Activated B cell treated with CpG ODN at 0.5 μM for 24 hours (primary cell): ENCODE results near the gene CSNK2A1. TPM values are rescaled to one million over a fixed set of nuclear protein-coding genes. Genes with fewer than 3 reads are reported as not detected.
"Not testable (repeated sequence)": the region's sequence is repeated elsewhere in the genome, so short reads cannot be mapped to it uniquely, and the experiment has no call there.

Source experiments
- ATAC-seq: fragments of 200-7000 bp; cut with Tn5 transposase; one replicate; pipeline ENCODE4 v1.10.0; 2021; ENCODE audit warnings: low read depth, mild to moderate bottlenecking, moderate library complexity
- CTCF ChIA-PET: fragments of 350-600 bp; sonication (Branson Sonifier 250); formaldehyde crosslinking; loops from one replicate; lab custom pipeline; 2021; ENCODE audit warnings: antibody characterized with exemption; lab: Charles Lee
- POLR2A ChIA-PET: fragments of 350-600 bp; sonication (Branson Sonifier 250); formaldehyde crosslinking; loops from one replicate; lab custom pipeline; 2021; ENCODE audit warnings: antibody characterized with exemption; lab: Charles Lee
- DNase-seq: peaks from one replicate; pipeline ENCODE4 v3.0.0; 2022
- H3K27ac Mint-ChIP-seq: one replicate; pipeline ENCODE4 v1.8.0; 2020; ENCODE audit warnings: mixed read lengths
- H3K27me3 Mint-ChIP-seq: one replicate; pipeline ENCODE4 v1.8.0; 2021; ENCODE audit warnings: mixed read lengths
- H3K36me3 Mint-ChIP-seq: one replicate; pipeline ENCODE4 v1.8.0; 2021; ENCODE audit warnings: low read depth, mixed read lengths
- H3K4me1 Mint-ChIP-seq: one replicate; pipeline ENCODE4 v1.8.0; 2021; ENCODE audit warnings: mixed read lengths
- H3K4me3 Mint-ChIP-seq: one replicate; pipeline ENCODE4 v1.8.0; 2020; ENCODE audit warnings: mild to moderate bottlenecking, mixed read lengths
- H3K9me3 Mint-ChIP-seq: one replicate; pipeline ENCODE4 v1.8.0; 2020; ENCODE audit warnings: mixed read lengths
- CTCF ChIP-seq: fragments of 200-600 bp; IDR thresholded peaks from one replicate; pipeline ENCODE4 v1.8.0; 2022; ENCODE audit warnings: antibody characterized with exemption, mild to moderate bottlenecking
- intact Hi-C: fragments of 100-400 bp; cut with micrococcal nuclease; formaldehyde crosslinking; loops from one replicate; pipeline ENCODE4 v1.15.1; 2024
- total RNA-seq: library from RNA; stranded (reverse); gene quantifications from 2 replicates; pipeline ENCODE4 v1.2.3, GENCODE V29; 2022

CSNK2A1 gene
- total RNA-seq, 1 donor from 2014 or later = 140 TPM

DNA sequence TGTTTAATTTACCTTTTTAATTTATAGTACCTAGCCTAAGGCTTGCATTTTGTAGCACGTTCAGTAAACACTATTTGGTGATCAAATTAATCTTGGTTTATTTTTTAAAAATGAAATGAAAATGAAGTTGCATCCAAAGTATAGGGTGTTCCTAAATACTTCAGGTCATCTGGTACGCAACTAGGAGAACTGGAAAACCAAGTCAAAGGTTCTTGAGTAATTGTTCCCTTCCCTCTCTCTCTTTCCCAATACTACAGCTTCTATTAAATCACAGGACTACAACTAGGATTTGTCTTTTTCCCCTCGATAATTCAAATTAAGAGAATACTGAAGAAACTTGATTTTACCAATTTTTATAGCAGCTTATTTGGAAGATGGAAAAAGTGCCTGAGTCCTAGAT, 27.9 kb downstream of the CSNK2A1 start:
- Mint-ChIP-seq H3K9me3 (no peaks in the 10 kb centered on the region), H3K27ac (no peak overlapping the region), H3K27me3 (no peaks in the 10 kb centered on the region), H3K4me1 (peaks cover 62% of the 10 kb centered on the region), H3K36me3 (peaks cover 50% of the 10 kb centered on the region), H3K4me3 (no peak overlapping the region)
- intact Hi-C loops = no loop called here
- CTCF ChIA-PET = no interaction called here
- no peak for ATAC-seq
- POLR2A ChIA-PET = no interaction called here
- no peak for DNase-seq
- no peak for TF ChIP-seq CTCF

GRCh38 chr20:513429-513828, 30.2 kb downstream of the CSNK2A1 start:
- Mint-ChIP-seq H3K9me3 (no peaks in the 10 kb centered on the region), H3K27me3 (no peaks in the 10 kb centered on the region), H3K4me3 (no peak overlapping the region), H3K4me1 (peaks cover 75% of the 10 kb centered on the region), H3K27ac (no peak overlapping the region), H3K36me3 (peaks cover 45% of the 10 kb centered on the region)
- ATAC-seq (no peak), DNase-seq (no peak)
- intact Hi-C loops = no loop called here
- CTCF ChIA-PET = no interaction called here
- no peak for TF ChIP-seq CTCF
- POLR2A ChIA-PET = no interaction called here

DNA sequence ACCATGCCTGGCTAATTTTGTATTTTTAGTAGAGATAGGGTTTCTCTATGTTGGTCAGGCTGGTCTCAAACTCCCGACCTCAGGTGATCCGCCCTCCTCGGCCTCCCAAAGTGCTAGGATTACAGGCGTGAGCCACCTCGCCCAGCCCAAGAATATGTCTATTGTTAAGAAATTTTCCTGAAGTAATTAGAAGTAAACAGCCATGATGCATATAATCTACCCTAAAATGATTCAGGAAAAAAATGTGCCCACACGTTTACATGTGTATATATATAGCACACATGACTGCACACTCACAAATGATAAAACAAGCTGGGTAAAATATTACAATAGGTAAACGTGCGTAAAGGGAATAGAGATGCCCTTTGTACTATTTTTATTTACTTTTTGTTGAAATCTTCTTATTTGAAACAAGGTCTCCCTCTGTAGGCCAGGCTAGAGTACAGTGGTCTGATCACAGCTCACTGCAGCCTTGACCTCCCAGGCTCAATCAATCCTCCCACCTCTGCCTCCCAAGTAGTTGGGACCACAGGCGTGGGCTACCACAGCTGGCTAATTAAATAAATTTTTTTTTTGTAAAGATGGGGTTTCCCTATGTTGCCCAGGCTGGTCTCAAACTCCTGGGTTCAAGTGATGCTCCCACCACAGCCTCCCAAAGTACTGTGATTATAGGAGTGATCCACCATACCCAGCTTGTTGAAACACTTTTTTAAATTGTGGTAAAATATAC, 33.1 kb downstream of the CSNK2A1 start:
- POLR2A ChIA-PET = interaction anchor here (0.5 kb wide), 1 partner anchor 120 kb away, joined by 8 read pairs; no protein-coding TSS in a partner anchor
- H3K27ac Mint-ChIP-seq, DNase-seq, H3K4me3 Mint-ChIP-seq, H3K9me3 Mint-ChIP-seq, ATAC-seq, H3K27me3 Mint-ChIP-seq, intact Hi-C loops, CTCF ChIA-PET: not testable (repeated sequence)
- peaks cover 58% of the 10 kb centered on the region for H3K4me1 Mint-ChIP-seq
- peaks cover 55% of the 10 kb centered on the region for H3K36me3 Mint-ChIP-seq

DNA sequence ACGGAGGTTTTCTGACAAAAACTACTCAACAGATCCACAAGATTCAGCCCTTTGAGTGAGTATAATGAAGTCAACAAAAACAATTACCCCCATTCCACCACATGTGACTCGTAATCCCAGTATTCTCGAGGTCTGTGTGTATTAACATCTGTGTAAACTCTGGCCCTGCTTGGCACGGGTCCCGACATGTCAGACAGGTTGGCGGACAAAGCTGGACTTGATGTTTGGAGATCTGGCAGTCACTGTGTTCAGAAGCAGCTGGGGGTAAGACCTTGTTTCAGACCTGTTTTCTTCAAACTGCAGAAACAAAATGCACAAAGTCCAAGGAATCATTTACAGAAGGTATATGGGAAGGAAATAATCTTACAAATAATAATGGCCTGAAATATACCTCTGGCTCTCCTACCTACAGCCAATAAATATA, 35.2 kb downstream of the CSNK2A1 start:
- CTCF ChIA-PET = interaction anchor here (1.1 kb wide), 1 partner anchor 137 kb away, joined by 4 read pairs; no protein-coding TSS in a partner anchor
- intact Hi-C loops, POLR2A ChIA-PET, H3K27me3 Mint-ChIP-seq, H3K27ac Mint-ChIP-seq, H3K9me3 Mint-ChIP-seq, ATAC-seq, DNase-seq, H3K4me3 Mint-ChIP-seq: not testable (repeated sequence)
- peaks cover 50% of the 10 kb centered on the region for H3K36me3 Mint-ChIP-seq
- H3K4me1 Mint-ChIP-seq = peaks cover 39% of the 10 kb centered on the region

- DNase-seq (no peak), ATAC-seq (no peak)
- Mint-ChIP-seq H3K4me3 (no peak overlapping the region), H3K4me1 (peaks cover 33% of the 10 kb centered on the region), H3K27me3 (no peaks in the 10 kb centered on the region), H3K36me3 (peaks cover 55% of the 10 kb centered on the region), H3K27ac (no peak overlapping the region), H3K9me3 (no peaks in the 10 kb centered on the region)
- TF ChIP-seq CTCF = no peak
- intact Hi-C loops = no loop called here
- CTCF ChIA-PET = no interaction called here
- POLR2A ChIA-PET = no interaction called here
Measured at GRCh38 chr20:507761-508332, 35.7 kb downstream of the CSNK2A1 start.

DNA sequence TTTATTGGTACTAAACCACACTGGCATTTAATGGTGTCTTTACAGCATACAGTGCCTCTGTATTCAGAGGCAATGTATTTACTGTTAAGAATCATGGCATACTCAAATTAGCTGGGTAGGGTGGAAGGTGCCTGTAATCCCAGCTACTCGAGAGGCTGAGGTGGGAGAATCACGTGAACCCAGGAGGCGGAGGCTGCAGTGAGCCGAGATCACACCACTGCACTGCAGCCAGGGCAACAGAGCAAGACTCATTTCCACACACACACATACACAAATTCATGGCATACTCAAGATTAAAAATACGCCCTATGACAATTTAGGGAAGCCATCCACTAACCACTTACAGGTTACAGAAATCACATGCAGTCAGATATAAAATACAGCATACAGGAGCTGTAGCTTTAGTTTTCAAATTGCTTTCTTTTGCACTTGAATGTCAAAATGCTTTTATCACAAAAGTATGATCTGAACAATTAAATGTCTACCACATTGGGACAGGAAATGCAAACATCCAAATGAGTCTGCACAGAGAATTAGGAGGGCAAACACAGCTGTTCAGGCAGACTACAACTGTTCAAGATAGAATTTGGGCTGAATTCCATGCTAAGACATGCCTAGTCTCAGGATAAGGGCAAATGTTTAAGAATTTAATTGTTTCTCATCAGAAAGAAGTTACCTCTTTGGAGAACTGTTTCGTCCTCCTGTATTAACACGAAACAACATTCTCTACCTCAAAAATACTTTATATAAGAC, 36.4 kb downstream of the CSNK2A1 start:
- DNase-seq (no peak), ATAC-seq (no peak)
- intact Hi-C loops = no loop called here
- H3K36me3 Mint-ChIP-seq = peaks cover 62% of the 10 kb centered on the region
- no peak overlapping the region for H3K4me3 Mint-ChIP-seq
- CTCF ChIA-PET = no interaction called here
- POLR2A ChIA-PET = no interaction called here
- peaks cover 27% of the 10 kb centered on the region for H3K4me1 Mint-ChIP-seq
- no peak for TF ChIP-seq CTCF
- no peaks in the 10 kb centered on the region for H3K27me3 Mint-ChIP-seq
- H3K9me3 Mint-ChIP-seq = no peaks in the 10 kb centered on the region
- no peak overlapping the region for H3K27ac Mint-ChIP-seq
